GM18520 (cell line): Measurements from ENCODE around the gene PLK2.
A peak's percentile ranks its signal among the peaks of the same experiment; 100 is the strongest.

Experiments
- ATAC-seq: cut with Tn5 transposase; IDR thresholded peaks from one replicate; pipeline ENCODE4 v1.9.1; 2021; ENCODE audit not compliant: unreplicated experiment

The PLK2 gene

GRCh38 chr5:58481066-58481676, 21.3 kb upstream of the PLK2 start:
- no peak for ATAC-seq

GRCh38 chr5:58477760-58478376, 18.0 kb upstream of the PLK2 start:
- no peak for ATAC-seq

DNA sequence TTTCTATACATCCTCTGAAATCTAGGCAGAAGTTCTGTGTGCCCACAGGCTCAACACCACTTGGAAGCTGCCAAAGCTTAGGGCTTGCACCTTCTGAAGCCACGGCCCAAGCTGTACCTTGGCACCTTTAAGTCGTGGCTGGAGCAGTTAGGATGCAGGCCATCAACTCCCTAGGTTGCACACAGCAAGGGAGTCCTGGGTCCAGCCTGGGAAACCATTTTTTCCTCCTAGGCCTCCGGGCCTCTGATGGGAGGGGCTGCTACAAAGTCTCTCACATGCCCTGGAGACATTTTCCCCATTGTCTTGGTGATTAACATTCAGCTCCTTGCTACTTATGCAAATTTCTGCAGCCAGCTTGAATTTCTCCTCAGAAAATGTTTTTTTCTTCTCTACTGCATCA, 15.5 kb upstream of the PLK2 start:
- ATAC-seq, result no peak

DNA sequence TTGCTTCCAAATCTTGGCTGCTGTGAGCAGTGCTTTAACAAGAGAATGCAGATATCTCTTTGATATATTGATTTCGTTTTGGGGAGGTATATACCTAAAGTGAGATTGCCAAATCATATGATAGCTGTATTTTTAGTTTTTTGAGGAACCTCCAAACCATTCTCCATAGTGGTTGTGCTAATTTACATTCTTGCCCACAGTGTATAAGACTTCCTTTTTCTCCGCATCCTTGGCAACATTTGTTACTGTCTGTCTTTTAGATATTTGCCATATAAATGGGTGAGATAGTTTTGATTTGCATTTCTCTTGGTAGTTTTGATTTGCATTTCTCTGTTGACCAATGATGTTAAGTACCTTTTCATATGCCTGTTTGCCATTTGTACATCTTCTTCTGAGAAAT, 10.0 kb upstream of the PLK2 start:
- ATAC-seq, result no peak

DNA sequence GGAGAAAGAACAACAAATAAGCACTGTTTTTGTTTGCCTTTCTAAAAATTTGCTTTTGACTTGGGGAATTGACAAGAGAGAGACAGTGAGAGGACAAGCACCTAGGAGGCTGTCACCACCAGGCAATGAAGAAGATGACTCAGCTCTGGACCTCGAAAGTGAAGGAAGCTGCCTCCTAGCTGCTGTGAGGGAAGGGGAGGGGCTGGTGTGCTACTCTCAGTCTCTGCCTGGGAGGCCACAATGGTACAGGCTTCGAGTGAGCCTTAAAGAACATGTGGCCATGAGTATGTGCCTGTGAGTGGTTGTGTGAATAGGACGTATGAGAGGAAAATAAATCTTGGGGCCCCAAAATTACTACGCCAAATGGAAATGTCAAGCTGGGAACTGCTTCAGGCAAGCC, 7.1 kb upstream of the PLK2 start:
- peak; percentile 96 for ATAC-seq

DNA sequence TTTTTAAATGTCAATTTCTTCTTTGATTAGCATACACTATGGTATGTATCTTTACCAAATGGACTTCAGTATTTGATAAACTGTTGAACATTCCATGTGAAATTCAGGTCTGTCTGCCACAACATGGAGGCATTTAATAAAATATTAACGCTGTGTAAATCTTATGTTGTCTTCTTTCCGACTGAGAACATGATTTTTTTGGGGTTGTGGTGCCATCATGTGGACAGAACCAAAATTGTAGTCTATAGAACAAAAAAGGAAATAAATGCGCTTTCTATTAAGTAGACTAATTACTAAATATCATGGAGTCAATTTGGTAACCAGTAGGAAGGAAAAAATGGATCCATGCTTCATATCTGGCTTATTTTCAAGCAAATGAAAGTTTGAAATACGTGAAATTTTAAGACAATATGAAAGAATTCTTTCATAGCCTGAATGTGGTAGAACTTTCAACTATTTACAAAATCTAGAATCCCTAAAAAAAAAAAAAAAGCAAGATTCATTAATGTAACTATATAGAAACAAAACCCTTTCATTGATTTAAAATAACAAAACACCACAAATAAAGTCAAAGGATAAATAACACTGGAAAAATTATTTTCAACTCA, 2.8 kb upstream of the PLK2 start:
- no peak for ATAC-seq

GRCh38 chr5:58462154-58462553, 2.3 kb upstream of the PLK2 start:
- no peak for ATAC-seq

- ATAC-seq, result peak; percentile 54
Measured at GRCh38 chr5:58460732-58461286, 923 bp upstream of the PLK2 start.

DNA sequence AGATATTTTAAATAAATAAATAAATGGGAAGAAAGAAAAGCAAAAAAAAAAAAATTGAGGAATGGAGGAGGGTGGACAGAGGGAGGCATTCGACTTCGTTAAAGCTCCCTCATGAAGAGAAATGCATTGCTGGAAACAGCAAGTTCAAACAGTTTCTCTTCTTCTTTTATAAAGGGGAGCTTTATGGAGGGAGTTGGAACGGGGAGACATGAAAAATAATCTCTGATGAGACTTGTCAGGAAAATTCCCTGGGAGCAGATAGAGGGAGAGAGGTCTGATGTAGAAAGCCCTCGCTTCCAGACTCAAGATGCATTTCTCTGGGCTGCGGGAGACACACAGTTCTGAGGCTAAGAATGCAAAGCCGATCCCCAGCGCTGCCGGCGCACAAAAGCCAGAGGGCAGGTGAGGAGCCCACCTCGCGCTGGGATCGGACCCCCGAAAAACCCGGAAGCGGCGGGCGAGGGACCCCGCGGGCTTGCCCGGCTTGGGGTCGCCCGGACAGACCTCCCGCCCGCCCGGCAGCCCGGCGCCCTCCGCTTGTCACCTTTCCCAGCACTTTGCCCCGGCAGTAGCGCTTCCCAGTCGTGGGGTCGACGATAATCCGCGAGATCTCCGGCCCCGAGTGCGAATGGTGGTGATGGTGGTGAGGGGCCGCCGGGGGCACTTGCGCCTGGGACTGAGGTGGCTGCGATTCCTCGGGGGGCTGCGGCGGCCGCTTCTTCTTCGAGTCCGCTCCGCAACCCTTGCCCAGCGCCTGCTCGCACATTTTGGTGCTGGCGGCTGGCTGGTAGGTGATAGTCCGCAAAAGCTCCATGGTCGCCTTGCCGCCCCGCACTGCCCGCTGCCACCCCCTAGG, 512 bp downstream of the PLK2 start:
- ATAC-seq, result no peak

GRCh38 chr5:58458743-58459145, 1.1 kb downstream of the PLK2 start:
- no peak for ATAC-seq

- no peak for ATAC-seq
Measured at GRCh38 chr5:58458141-58458742, 1.6 kb downstream of the PLK2 start.

- no peak for ATAC-seq
Measured at GRCh38 chr5:58457050-58457449, 2.8 kb downstream of the PLK2 start.

GRCh38 chr5:58456486-58456885, 3.4 kb downstream of the PLK2 start:
- ATAC-seq, result no peak

DNA sequence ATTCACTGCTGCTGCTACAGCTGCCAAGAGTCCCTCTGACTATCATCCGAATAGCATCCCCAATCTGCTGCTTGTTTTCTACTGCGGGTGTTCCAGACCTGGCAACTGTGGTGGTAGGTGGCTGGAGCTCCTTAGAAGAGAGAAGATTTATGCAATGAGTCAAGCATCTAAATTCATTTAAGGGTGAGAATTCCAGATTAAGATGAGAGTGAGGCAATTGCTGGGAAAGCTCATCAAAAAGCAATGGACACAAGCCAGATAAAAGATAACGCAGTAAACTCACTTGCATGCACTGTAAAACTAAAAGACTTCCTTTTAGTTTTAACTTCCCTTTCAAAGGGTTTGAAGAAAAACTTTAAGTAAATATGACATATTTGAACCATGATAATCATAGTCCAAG, 3.9 kb downstream of the PLK2 start:
- no peak for ATAC-seq

DNA sequence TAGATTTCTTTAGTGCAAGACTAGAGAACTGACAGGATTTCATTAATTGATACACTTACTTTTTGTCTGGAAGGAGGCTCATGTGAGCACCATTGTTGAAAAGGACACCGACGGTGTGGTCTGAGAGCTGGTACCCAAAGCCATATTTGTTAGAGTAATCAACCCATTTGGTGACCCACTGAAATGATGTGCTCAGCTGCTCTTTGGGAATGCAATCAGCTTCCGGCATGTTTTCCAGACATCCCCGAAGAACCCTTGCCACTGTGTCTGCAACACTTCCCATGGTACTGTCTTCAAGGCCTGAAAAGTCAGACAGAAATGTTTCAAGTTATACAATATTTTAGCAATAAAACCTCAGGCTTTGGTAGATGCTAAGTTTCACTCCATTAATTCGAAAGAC, 4.4 kb downstream of the PLK2 start:
- ATAC-seq, result no peak

DNA sequence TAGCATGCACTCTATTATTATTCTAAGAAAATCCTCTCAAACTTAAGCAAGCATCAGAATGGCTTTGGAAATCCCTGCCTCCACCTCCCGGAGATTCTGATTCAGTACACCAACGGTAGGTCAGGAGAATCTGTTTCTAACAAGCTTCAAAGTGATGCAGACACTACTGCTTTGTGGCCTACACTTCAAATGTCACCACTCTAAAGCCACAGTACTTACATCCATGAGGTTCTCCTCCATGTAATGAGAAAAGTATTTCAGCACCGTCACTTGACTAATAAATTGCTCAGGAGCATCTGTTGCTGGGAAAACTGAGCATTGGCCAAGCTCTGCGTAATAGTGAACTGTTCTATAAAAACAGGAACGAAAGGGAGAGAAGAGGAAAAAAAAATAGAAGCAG, 4.8 kb downstream of the PLK2 start:
- ATAC-seq, result no peak

GRCh38 chr5:58454025-58454424, 5.9 kb downstream of the PLK2 start:
- ATAC-seq, result no peak

- ATAC-seq, result no peak
Measured at GRCh38 chr5:58453306-58453705, 6.6 kb downstream of the PLK2 start.

DNA sequence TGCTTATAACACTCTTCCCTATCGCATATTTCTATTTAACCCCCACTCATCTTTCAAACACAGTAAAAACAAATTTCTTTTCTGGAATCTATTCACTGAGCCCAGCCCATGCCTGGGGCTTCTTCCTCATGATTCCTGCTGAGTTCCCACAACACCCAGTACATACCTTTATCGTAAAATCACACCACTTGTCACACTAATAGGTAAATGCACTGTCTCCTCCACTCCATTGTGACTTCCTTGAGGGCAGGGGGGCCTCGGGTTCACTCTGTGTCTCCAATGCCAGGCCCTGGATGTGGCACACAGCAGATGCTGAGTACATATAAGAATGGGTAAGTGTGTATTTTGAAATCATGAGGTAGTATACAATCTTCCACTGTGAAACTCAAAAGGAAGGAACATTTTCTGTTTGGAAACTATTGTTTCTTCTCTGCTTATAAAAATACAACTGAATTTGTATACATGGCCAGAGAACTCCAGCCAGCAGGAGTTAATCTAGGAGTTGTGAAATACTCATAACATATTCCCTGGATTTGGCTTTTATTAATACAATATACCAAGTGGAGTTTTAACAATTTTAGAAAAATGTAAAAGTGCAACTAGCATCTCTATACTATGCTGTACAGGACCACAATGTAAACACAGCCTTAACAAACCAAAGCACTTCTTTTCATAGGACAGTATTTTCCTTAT, 7.2 kb downstream of the PLK2 start:
- ATAC-seq, result no peak

DNA sequence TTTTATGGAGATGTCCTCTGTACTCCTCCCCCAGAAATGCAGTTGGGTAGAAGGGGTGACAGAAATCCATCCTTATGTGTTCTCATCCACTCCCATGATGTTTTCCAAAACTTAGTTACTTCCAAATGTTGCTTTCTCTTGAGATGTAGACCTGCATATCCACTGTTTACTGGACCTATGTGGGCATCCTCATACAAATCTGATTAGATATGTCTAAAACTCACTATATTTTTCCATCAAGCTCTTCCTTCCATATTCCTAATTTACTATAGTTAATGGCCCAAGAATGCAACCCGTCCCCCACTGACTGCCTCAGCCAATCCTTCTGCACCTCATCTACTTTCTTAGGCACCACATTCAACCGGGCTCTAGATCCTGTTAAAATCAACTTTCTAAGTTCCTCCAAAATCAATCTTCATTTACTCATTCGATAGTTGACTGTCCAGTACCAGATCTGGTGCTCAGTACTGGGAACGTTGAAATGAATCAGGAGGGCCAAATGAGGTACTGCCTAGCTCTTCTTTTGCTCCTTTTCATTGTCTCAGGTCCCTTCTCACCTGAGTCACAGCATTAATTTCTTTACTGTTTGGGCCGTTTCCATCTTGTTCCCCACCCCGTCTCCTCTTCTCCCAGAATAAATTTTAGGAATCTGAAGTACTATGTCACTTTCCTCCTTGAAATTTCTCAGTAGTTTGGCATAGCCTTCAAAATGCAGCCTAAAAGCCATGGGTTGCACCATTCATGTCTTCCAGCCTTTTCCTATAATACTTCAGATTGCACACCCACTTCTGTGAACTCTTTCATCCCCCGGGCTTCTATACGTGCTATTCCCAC, 7.9 kb downstream of the PLK2 start:
- ATAC-seq, result no peak
